ENCODE measurements around the gene AACS.
"Not testable (repeated sequence)": the region's sequence is repeated elsewhere in the genome, so short reads cannot be mapped to it uniquely, and the experiment has no call there.

The AACS gene

GRCh38 chr12:125071456-125071855, 6.2 kb downstream of the AACS start:
- no peak overlapping the region for H3K27ac ChIP-seq (ENCODE audit: extremely low read depth, low read depth, low read length)
- H3K9me3 ChIP-seq (ENCODE audit: control insufficient read depth, insufficient read depth, low read depth, low read length): no peaks in the 10 kb centered on the region
- ChIA-PET CTCF (interaction anchor here (0.6 kb wide), 1 partner anchor 33 kb away, joined by 3 read pairs; no protein-coding TSS in a partner anchor), POLR2A (no interaction called here)
- H3K36me3 ChIP-seq (ENCODE audit: control insufficient read depth in 2 of 2, insufficient read depth in 1 of 2, low read length in 2 of 2): peaks cover 0 to 33% of the 10 kb centered on the region in 2 experiments; a peak in 2 of 3 replicates
- H3K4me3 ChIP-seq (ENCODE audit: low read depth, low read length): no peak overlapping the region
- TF ChIP-seq ZNF175 (tag by site-specific recombination; IDR thresholded peaks at IDR 0.05) (no peak), ZNF416 (tag by site-specific recombination; IDR thresholded peaks at IDR 0.05) (no peak)
- H3K4me1 ChIP-seq (ENCODE audit: control insufficient read depth, insufficient read depth, low read length): no peaks in the 10 kb centered on the region

- no peaks in the 10 kb centered on the region for H3K9me3 ChIP-seq (ENCODE audit: control insufficient read depth, insufficient read depth, low read depth, low read length)
- peaks cover 3 to 40% of the 10 kb centered on the region in 2 experiments; a peak in 2 of 3 replicates for H3K36me3 ChIP-seq (ENCODE audit: control insufficient read depth in 2 of 2, insufficient read depth in 1 of 2, low read length in 2 of 2)
- TF ChIP-seq ZNF660 (tag by site-specific recombination; IDR thresholded peaks at IDR 0.05): no peak
- no peak for TF ChIP-seq YY2 (tag by site-specific recombination; IDR thresholded peaks at IDR 0.05)
- TF ChIP-seq ZNF837 (tag by site-specific recombination; IDR thresholded peaks at IDR 0.05): no peak
- TF ChIP-seq ZNF473 (tag by site-specific recombination; IDR thresholded peaks at IDR 0.05): no peak
- TF ChIP-seq ZNF776 (tag by site-specific recombination; IDR thresholded peaks at IDR 0.05; ENCODE audit: borderline replicate concordance): no peak
- no peak for TF ChIP-seq SP3 (tag by site-specific recombination; IDR thresholded peaks at IDR 0.05)
- no peak for TF ChIP-seq ZNF518A (tag by site-specific recombination; conservative IDR thresholded peaks at IDR 0.05; ENCODE audit: low read depth)
- no peak for TF ChIP-seq PRDM2 (tag by site-specific recombination; IDR thresholded peaks at IDR 0.05; ENCODE audit: borderline replicate concordance)
- TF ChIP-seq ZNF629 (tag by site-specific recombination; IDR thresholded peaks at IDR 0.05): no peak
- CTCF ChIA-PET: no interaction called here
- POLR2A ChIA-PET: interaction anchor here (0.6 kb wide), 1 partner anchor 109 kb away, joined by 3 read pairs; no protein-coding TSS in a partner anchor
- no peak overlapping the region for H3K4me3 ChIP-seq (ENCODE audit: low read depth, low read length)
- H3K4me1 ChIP-seq (ENCODE audit: control insufficient read depth, insufficient read depth, low read length): no peaks in the 10 kb centered on the region
- H3K27ac ChIP-seq (ENCODE audit: extremely low read depth, low read depth, low read length): no peak overlapping the region
Observed at GRCh38 chr12:125072496-125072895, 7.3 kb downstream of the AACS start.

GRCh38 chr12:125074294-125074693, 9.1 kb downstream of the AACS start:
- H3K4me3 ChIP-seq (ENCODE audit: low read depth, low read length); CTCF ChIA-PET; POLR2A ChIA-PET; H3K9me3 ChIP-seq (ENCODE audit: control insufficient read depth, insufficient read depth, low read depth, low read length); H3K4me1 ChIP-seq (ENCODE audit: control insufficient read depth, insufficient read depth, low read length); H3K27ac ChIP-seq (ENCODE audit: extremely low read depth, low read depth, low read length): not testable (repeated sequence)
- peaks cover 3 to 41% of the 10 kb centered on the region in 2 experiments; a peak in 2 of 3 replicates for H3K36me3 ChIP-seq (ENCODE audit: control insufficient read depth in 2 of 2, insufficient read depth in 1 of 2, low read length in 2 of 2)
- peak; percentile 61; the same call in 1 of the 2 replicates for TF ChIP-seq ZNF121 (tag by site-specific recombination; IDR thresholded peaks at IDR 0.05)
